ENCODE data around the gene AOC1. TPM values are rescaled to one million over a fixed set of nuclear protein-coding genes. Genes with fewer than 3 reads are reported as not detected.

Gene AOC1
- total and polyA plus RNA-seq, 4 donors, result 0.01 to 0.08 TPM; not detected in 2

DNA sequence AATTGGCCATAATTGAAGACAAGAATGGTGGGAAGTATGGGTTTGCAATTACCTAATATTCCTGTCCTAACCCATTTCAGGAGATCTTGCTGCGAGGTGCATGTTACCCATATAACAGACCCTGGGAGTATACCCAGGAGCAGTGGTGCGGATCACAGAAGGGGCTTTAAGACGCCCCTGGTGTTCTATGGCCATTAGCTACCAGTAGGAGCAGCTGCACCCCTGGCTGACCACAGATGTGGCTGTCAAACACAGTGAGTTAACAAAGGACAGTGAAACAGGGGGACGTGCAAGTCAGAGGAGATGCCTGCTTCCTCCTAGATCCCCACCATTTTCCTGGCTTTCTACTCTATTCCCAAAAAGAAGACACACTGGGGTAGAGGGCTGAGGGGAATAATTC is 25.2 kb downstream of the AOC1 start:
- Histone ChIP-seq H3K9me3 (ENCODE audit: control insufficient read depth in 4 of 4, low read length in 3 of 4) (peaks cover 0 to 3% (median 0%) of the 10 kb centered on the region in 4 donors), H3K9ac (ENCODE audit: low read depth in 1 of 2, low read length in 2 of 2) (no peak overlapping the region), H3K4me1 (ENCODE audit: control insufficient read depth in 4 of 4, insufficient read depth in 4 of 4, low read length in 3 of 4) (peaks cover 0 to 7% (median 6%) of the 10 kb centered on the region in 4 donors), H3K4me3 (ENCODE audit: low read depth in 1 of 3, low read length in 3 of 3) (no peak overlapping the region), H3K27ac (ENCODE audit: low read depth in 1 of 2, low read length in 2 of 2) (no peak overlapping the region), H3K27me3 (ENCODE audit: control insufficient read depth in 4 of 4, insufficient read depth in 4 of 4, low read length in 3 of 4) (no peaks in the 10 kb centered on the region), H3K36me3 (ENCODE audit: control insufficient read depth in 4 of 4, insufficient read depth in 3 of 4, low read depth in 1 of 4, low read length in 3 of 4) (no peaks in the 10 kb centered on the region)
- DNase-seq (ENCODE audit: low spot score), result no peak
- TF ChIP-seq HNF4G (IDR thresholded peaks at IDR 0.05) (no peak), SP1 (IDR thresholded peaks at IDR 0.05) (no peak), EGR1 (IDR thresholded peaks at IDR 0.05; ENCODE audit: low read depth in 2 of 2) (no peak), FOXA1 (IDR thresholded peaks at IDR 0.05) (no peak), RAD21 (IDR thresholded peaks at IDR 0.05) (no peak), TAF1 (conservative IDR thresholded peaks at IDR 0.05) (no peak), GABPA (IDR thresholded peaks at IDR 0.05 in 1 of 2, conservative IDR thresholded peaks at IDR 0.05 in 1 of 2) (no peak), JUND (IDR thresholded peaks at IDR 0.05) (no peak), RXRA (IDR thresholded peaks at IDR 0.05) (no peak)
- TF ChIP-seq, protein P1, sequence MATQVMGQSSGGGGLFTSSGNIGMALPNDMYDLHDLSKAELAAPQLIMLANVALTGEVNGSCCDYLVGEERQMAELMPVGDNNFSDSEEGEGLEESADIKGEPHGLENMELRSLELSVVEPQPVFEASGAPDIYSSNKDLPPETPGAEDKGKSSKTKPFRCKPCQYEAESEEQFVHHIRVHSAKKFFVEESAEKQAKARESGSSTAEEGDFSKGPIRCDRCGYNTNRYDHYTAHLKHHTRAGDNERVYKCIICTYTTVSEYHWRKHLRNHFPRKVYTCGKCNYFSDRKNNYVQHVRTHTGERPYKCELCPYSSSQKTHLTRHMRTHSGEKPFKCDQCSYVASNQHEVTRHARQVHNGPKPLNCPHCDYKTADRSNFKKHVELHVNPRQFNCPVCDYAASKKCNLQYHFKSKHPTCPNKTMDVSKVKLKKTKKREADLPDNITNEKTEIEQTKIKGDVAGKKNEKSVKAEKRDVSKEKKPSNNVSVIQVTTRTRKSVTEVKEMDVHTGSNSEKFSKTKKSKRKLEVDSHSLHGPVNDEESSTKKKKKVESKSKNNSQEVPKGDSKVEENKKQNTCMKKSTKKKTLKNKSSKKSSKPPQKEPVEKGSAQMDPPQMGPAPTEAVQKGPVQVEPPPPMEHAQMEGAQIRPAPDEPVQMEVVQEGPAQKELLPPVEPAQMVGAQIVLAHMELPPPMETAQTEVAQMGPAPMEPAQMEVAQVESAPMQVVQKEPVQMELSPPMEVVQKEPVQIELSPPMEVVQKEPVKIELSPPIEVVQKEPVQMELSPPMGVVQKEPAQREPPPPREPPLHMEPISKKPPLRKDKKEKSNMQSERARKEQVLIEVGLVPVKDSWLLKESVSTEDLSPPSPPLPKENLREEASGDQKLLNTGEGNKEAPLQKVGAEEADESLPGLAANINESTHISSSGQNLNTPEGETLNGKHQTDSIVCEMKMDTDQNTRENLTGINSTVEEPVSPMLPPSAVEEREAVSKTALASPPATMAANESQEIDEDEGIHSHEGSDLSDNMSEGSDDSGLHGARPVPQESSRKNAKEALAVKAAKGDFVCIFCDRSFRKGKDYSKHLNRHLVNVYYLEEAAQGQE (IDR thresholded peaks at IDR 0.05), result no peak
- TF ChIP-seq, protein P2, sequence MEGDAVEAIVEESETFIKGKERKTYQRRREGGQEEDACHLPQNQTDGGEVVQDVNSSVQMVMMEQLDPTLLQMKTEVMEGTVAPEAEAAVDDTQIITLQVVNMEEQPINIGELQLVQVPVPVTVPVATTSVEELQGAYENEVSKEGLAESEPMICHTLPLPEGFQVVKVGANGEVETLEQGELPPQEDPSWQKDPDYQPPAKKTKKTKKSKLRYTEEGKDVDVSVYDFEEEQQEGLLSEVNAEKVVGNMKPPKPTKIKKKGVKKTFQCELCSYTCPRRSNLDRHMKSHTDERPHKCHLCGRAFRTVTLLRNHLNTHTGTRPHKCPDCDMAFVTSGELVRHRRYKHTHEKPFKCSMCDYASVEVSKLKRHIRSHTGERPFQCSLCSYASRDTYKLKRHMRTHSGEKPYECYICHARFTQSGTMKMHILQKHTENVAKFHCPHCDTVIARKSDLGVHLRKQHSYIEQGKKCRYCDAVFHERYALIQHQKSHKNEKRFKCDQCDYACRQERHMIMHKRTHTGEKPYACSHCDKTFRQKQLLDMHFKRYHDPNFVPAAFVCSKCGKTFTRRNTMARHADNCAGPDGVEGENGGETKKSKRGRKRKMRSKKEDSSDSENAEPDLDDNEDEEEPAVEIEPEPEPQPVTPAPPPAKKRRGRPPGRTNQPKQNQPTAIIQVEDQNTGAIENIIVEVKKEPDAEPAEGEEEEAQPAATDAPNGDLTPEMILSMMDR (IDR thresholded peaks at IDR 0.05; ENCODE audit: low read depth, low read length, missing input control), result no peak
- TF ChIP-seq, protein P3, sequence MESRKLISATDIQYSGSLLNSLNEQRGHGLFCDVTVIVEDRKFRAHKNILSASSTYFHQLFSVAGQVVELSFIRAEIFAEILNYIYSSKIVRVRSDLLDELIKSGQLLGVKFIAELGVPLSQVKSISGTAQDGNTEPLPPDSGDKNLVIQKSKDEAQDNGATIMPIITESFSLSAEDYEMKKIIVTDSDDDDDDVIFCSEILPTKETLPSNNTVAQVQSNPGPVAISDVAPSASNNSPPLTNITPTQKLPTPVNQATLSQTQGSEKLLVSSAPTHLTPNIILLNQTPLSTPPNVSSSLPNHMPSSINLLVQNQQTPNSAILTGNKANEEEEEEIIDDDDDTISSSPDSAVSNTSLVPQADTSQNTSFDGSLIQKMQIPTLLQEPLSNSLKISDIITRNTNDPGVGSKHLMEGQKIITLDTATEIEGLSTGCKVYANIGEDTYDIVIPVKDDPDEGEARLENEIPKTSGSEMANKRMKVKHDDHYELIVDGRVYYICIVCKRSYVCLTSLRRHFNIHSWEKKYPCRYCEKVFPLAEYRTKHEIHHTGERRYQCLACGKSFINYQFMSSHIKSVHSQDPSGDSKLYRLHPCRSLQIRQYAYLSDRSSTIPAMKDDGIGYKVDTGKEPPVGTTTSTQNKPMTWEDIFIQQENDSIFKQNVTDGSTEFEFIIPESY (IDR thresholded peaks at IDR 0.05), result no peak
- 78% methylated on average over 4 of the region's 4 CpGs for WGBS

DNA sequence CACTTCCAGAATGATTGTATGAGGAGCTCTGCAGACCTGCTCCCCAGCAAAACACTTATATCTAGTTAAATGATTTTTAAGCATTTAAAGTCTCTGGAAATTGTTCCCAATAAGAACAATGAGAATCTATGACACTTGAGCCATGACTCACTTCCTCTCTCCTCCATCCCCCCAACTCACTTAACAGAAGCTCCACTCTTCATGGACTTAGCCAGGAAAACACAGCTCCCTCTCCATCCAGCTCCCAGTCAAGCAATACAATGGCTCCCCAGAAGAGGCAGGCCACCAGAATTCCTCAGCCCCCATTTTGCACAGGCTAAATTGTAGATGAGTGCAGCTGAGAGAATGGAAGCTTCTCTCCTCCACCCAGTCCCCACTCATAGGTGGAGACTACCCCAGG is 27.0 kb downstream of the AOC1 start:
- Histone ChIP-seq H3K27me3 (ENCODE audit: control insufficient read depth in 4 of 4, insufficient read depth in 4 of 4, low read length in 3 of 4) (no peaks in the 10 kb centered on the region), H3K9me3 (ENCODE audit: control insufficient read depth in 4 of 4, low read length in 3 of 4) (peaks cover 0 to 3% (median 1%) of the 10 kb centered on the region in 4 donors), H3K36me3 (ENCODE audit: control insufficient read depth in 4 of 4, insufficient read depth in 3 of 4, low read depth in 1 of 4, low read length in 3 of 4) (no peaks in the 10 kb centered on the region), H3K9ac (ENCODE audit: low read depth in 1 of 2, low read length in 2 of 2) (no peak overlapping the region), H3K27ac (ENCODE audit: low read depth in 1 of 2, low read length in 2 of 2) (no peak overlapping the region), H3K4me1 (ENCODE audit: control insufficient read depth in 4 of 4, insufficient read depth in 4 of 4, low read length in 3 of 4) (peaks cover 0 to 7% (median 6%) of the 10 kb centered on the region in 4 donors), H3K4me3 (ENCODE audit: low read depth in 1 of 3, low read length in 3 of 3) (no peak overlapping the region)
- DNase-seq (ENCODE audit: low spot score), result no peak
- TF ChIP-seq HNF4A (conservative IDR thresholded peaks at IDR 0.05), result no peak

All from liver (tissue), 9 donors.